T-cell (primary cell): Measurements from ENCODE around the gene CDR2. TPM values are rescaled to one million over a fixed set of nuclear protein-coding genes. Genes with fewer than 3 reads are reported as not detected.
A peak's percentile ranks its signal among the peaks of the same experiment; 100 is the strongest.
"Not testable (repeated sequence)": the region's sequence is repeated elsewhere in the genome, so short reads cannot be mapped to it uniquely, and the experiment has no call there.

Experiments used
- ATAC-seq, 4 experiments: fragments of 200-7000 bp in 3 of 4; fragments of 150-1000 bp in 1 of 4; cut with Tn5 transposase; replicated peaks in 1 of 4; 1 replicate in 3 of 4; 2 replicates in 1 of 4; pipeline ENCODE4 v1.10.0; 2021; ENCODE audit warnings: moderate library complexity in 3 of 4, mild to moderate bottlenecking in 2 of 4, moderate number of reproducible peaks in 1 of 4
- CTCF ChIA-PET, 2 donors: fragments of 300-600 bp; sonication (Branson Sonifier 250); formaldehyde crosslinking; loops; one replicate each; lab custom pipeline; 2022; ENCODE audit warnings: antibody characterized with exemption in 2 of 2; lab: Charles Lee
- POLR2A ChIA-PET, 2 donors: fragments of 300-600 bp; sonication (Branson Sonifier 250); formaldehyde crosslinking; loops; one replicate each; lab custom pipeline; 2022; ENCODE audit warnings: antibody characterized with exemption in 2 of 2; lab: Charles Lee
- DNase-seq, 35 experiments: peaks; one replicate each; pipeline versions ENCODE4 v3.0.0 to v3.0.0-alpha.2; 2013 to 2023
- H3K27ac ChIP-seq: one replicate; pipeline ENCODE4 v1.5.1; 2013; ENCODE audit warnings: low read length
- H3K27me3 ChIP-seq, 2 experiments: replicated peaks in 1 of 2; 1 replicate in 1 of 2; 2 replicates in 1 of 2; pipeline versions ENCODE4 v1.6.1 to v1.7.0; 2013; ENCODE audit warnings: low read length in 1 of 2, mixed read lengths in 1 of 2; ENCODE audit not compliant: control insufficient read depth in 2 of 2, insufficient read depth in 2 of 2; ENCODE audit errors: extremely low read depth in 1 of 2
- H3K36me3 ChIP-seq, 2 donors: 1 replicate in 1 of 2; 2 replicates in 1 of 2; pipeline versions ENCODE4 v1.6.1 to v1.7.0; 2013; ENCODE audit warnings: low read length in 1 of 2; ENCODE audit not compliant: control insufficient read depth in 2 of 2, insufficient read depth in 1 of 2; ENCODE audit errors: extremely low read depth in 1 of 2
- H3K4me1 ChIP-seq, 2 experiments: 1 replicate in 1 of 2; 2 replicates in 1 of 2; pipeline versions ENCODE4 v1.6.1 to v1.7.0; 2013; ENCODE audit warnings: low read length in 2 of 2, mixed read lengths in 1 of 2; ENCODE audit not compliant: insufficient read depth in 2 of 2, control insufficient read depth in 1 of 2; ENCODE audit errors: extremely low read depth in 1 of 2
- H3K4me3 ChIP-seq, 2 donors: 1 replicate in 1 of 2; 2 replicates in 1 of 2; pipeline versions ENCODE4 v1.5.1 to v1.7.0; 2013; ENCODE audit warnings: mild to moderate bottlenecking in 2 of 2, low read length in 1 of 2, moderate library complexity in 1 of 2; ENCODE audit not compliant: control insufficient read depth in 1 of 2; ENCODE audit errors: extremely low read depth in 1 of 2
- H3K9me3 ChIP-seq: 2 replicates; pipeline ENCODE4 v1.7.0; 2013
- H3K27ac Mint-ChIP-seq, 2 donors: one replicate each; pipeline ENCODE4 v1.8.0; 2020 to 2021; ENCODE audit warnings: mild to moderate bottlenecking in 2 of 2, mixed read lengths in 2 of 2
- H3K27me3 Mint-ChIP-seq, 2 donors: one replicate each; pipeline ENCODE4 v1.8.0; 2021 to 2022; ENCODE audit warnings: mixed read lengths in 2 of 2
- H3K36me3 Mint-ChIP-seq: one replicate; pipeline ENCODE4 v1.8.0; 2021; ENCODE audit warnings: mixed read lengths
- H3K4me1 Mint-ChIP-seq, 3 donors: one replicate each; pipeline ENCODE4 v1.8.0; 2020 to 2022; ENCODE audit warnings: mixed read lengths in 3 of 3, mild to moderate bottlenecking in 1 of 3
- H3K4me3 Mint-ChIP-seq, 3 donors: one replicate each; pipeline ENCODE4 v1.8.0; 2020 to 2022; ENCODE audit warnings: mild to moderate bottlenecking in 3 of 3, mixed read lengths in 3 of 3, moderate library complexity in 3 of 3
- H3K9me3 Mint-ChIP-seq, 3 donors: one replicate each; pipeline ENCODE4 v1.8.0; 2020 to 2022; ENCODE audit warnings: mixed read lengths in 3 of 3
- WGBS: methylation state at CpG from one replicate; pipeline ENCODE4 v1.1.5; 2013; ENCODE audit warnings: missing lambda C conversion rate; ENCODE audit not compliant: insufficient coverage; 5-methylcytosine and 5-hydroxymethylcytosine counted together
- total RNA-seq, 35 experiments: library from RNA in 6 of 35; stranded (reverse) in 6 of 35; fragments of 120-200 nt in 1 of 35; gene quantifications; one replicate each; pipeline versions ENCODE4 v1.2.1 to v1.2.4 and lab custom pipeline; 2013 to 2026

CDR2 gene
- total RNA-seq, 5 donors from 2014 or later (not counting 1 experiment from before 2014, with no cell fraction given) = 58.7 to 97.5 (median 72.6) TPM

DNA sequence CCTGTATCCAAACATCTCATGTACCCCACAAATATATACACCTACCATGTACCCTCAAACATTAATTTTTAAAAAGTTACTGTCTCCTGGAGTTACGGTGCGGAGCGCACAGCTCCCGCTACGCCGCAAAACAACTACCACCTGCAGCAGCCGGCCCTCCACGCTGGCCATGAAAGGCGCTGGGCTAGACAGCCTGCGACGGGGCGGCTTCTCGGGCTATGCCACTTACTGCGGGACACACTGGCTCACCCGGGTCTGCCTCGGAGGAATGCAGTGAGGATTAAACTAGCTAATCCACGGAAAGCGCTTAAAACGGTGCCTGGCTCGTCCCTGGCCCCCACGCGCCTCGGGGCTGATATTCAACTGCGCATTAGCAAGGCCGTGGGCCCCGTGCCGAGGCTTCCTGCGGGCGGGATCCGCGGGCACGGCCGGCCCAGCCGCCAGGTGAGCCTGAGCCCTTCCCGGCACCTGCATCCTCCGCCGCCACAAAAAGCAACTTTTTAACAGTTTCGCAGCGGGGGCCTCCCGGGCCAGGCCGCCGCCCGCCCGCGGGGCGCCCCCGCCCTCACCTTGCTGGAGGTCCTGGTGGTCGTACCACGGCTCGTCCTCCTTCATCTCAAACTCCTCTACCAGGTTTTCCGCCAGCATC lies 633 bp downstream of the CDR2 start:
- ChIA-PET POLR2A (interaction anchor here in 1 of 2 donors (0.9 kb wide), 1 partner anchor 16 kb away, joined by 6 read pairs; no protein-coding TSS in a partner anchor), CTCF (interaction anchor here in 1 of 2 donors (1.4 kb wide), 1 partner anchor 16 kb away, joined by 6 read pairs; no protein-coding TSS in a partner anchor)
- Histone ChIP-seq H3K9me3 (no peaks in the 10 kb centered on the region), H3K4me3 (peak overlapping the region; percentile 78 to 96), H3K27ac (peak overlapping the region; percentile 67), H3K4me1 (peaks cover 29 to 33% of the 10 kb centered on the region in 2 experiments), H3K36me3 (peaks cover 0 to 5% of the 10 kb centered on the region in 2 donors), H3K27me3 (no peaks in the 10 kb centered on the region)
- under 1% methylated on average over 46 of the region's 51 CpGs for WGBS
- peak overlapping the region; percentile 95 to 96 for H3K27ac Mint-ChIP-seq
- H3K27me3 Mint-ChIP-seq = no peaks in the 10 kb centered on the region
- peaks cover 11% of the 10 kb centered on the region for H3K36me3 Mint-ChIP-seq
- peak; percentile 7 to 38 (median 18) for ATAC-seq
- peak overlapping the region; percentile 96 to 98 (median 98) for H3K4me3 Mint-ChIP-seq
- DNase-seq = peak in 28 of 35 experiments; percentile 10 to 55 (median 30)
- H3K4me1 Mint-ChIP-seq = peaks cover 51 to 58% (median 53%) of the 10 kb centered on the region in 3 donors
- no peaks in the 10 kb centered on the region for H3K9me3 Mint-ChIP-seq

DNA sequence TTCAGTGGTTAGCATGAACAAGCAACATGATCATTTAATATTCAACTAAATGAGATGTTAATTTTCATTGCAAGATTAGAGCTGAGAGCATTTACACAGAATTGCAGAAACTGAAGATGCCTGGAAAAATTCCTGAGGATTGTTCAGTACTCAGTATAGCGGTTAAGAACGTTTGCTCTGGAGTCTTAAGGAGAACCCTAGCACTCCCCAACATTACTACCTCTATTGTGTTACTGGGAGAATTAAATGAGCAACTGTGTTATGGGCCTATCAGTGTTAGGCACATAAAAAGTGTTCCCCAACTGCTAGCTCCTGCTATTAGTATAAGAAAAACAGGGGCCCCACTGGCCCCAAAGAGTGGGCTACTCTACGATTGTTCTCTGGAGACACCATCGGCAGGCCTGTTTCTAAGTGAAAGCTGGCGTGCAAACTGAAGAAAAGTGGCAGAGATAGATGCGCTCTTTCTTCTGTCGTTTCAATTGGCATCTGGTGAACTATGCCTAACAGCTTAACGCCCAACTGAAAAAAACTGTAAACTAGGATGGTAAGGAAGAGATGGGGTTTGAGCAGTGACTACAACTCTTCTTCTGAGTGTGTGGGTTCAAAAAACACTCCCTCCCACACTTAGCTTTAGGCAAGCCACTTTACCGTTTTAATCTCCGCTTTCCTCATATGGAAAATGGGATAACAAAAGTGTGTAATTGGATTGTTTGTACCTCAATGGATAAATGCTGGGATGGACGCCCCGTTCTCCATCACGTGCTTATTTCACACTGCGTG lies 1.3 kb downstream of the CDR2 start:
- CTCF ChIA-PET = interaction anchor here in 1 of 2 donors (0.7 to 1.4 kb wide), 2 partner anchors 15 to 53 kb away, joined by 3 to 6 read pairs; no protein-coding TSS in a partner anchor

GRCh38 chr16:22370038-22370820 lies 4.2 kb downstream of the CDR2 start:
- H3K4me3 ChIP-seq = no peak overlapping the region
- Mint-ChIP-seq H3K4me1 (peaks cover 76 to 77% (median 76%) of the 10 kb centered on the region in 3 donors), H3K4me3 (peak overlapping the region; percentile 96 to 98 (median 98)), H3K36me3 (peaks cover 26% of the 10 kb centered on the region), H3K9me3 (no peaks in the 10 kb centered on the region), H3K27me3 (no peaks in the 10 kb centered on the region), H3K27ac (peak overlapping the region; percentile 66 to 96)
- no CpG with 5 or more reads among the region's 2 CpGs for WGBS
- peak overlapping the region; percentile 42 for H3K27ac ChIP-seq
- H3K4me1 ChIP-seq = peaks cover 35 to 44% of the 10 kb centered on the region in 2 experiments
- POLR2A ChIA-PET = interaction anchor here in 1 of 2 donors (0.5 to 1.5 kb wide), 2 partner anchors 12 to 134 kb away, joined by 4 to 9 read pairs; no protein-coding TSS in a partner anchor
- peaks cover 0 to 5% of the 10 kb centered on the region in 2 donors for H3K36me3 ChIP-seq
- no peaks in the 10 kb centered on the region for H3K9me3 ChIP-seq
- no peaks in the 10 kb centered on the region for H3K27me3 ChIP-seq
- ATAC-seq = no peak
- DNase-seq = no peak
- CTCF ChIA-PET = interaction anchor here in 1 of 2 donors (0.6 to 1.5 kb wide), 3 partner anchors 13 to 49 kb away, joined by 4 to 6 read pairs (median 4); no protein-coding TSS in a partner anchor

More for the DNA sequence above, 1.3 kb downstream of the CDR2 start:
- ATAC-seq = no peak
- Histone ChIP-seq H3K9me3 (no peaks in the 10 kb centered on the region), H3K27me3 (no peaks in the 10 kb centered on the region), H3K36me3 (peaks cover 0 to 5% of the 10 kb centered on the region in 2 donors), H3K27ac (peak overlapping the region; percentile 67), H3K4me3 (peak overlapping the region; percentile 78 to 96), H3K4me1 (peaks cover 33 to 35% of the 10 kb centered on the region in 2 experiments)
- Mint-ChIP-seq H3K36me3 (peaks cover 11% of the 10 kb centered on the region), H3K27ac (peak overlapping the region; percentile 95 to 96), H3K9me3 (no peaks in the 10 kb centered on the region), H3K27me3 (no peaks in the 10 kb centered on the region), H3K4me1 (peaks cover 58 to 64% (median 60%) of the 10 kb centered on the region in 3 donors), H3K4me3 (peak overlapping the region; percentile 96 to 98 (median 98))
- DNase-seq = peak in 2 of 35 experiments; percentile 14 to 39
- 17% methylated on average over 5 of the region's 14 CpGs for WGBS
- POLR2A ChIA-PET = interaction anchor here in 1 of 2 donors (0.5 to 0.9 kb wide), 3 partner anchors 12 to 20 kb away, joined by 3 to 10 read pairs (median 6); no protein-coding TSS in a partner anchor

DNA sequence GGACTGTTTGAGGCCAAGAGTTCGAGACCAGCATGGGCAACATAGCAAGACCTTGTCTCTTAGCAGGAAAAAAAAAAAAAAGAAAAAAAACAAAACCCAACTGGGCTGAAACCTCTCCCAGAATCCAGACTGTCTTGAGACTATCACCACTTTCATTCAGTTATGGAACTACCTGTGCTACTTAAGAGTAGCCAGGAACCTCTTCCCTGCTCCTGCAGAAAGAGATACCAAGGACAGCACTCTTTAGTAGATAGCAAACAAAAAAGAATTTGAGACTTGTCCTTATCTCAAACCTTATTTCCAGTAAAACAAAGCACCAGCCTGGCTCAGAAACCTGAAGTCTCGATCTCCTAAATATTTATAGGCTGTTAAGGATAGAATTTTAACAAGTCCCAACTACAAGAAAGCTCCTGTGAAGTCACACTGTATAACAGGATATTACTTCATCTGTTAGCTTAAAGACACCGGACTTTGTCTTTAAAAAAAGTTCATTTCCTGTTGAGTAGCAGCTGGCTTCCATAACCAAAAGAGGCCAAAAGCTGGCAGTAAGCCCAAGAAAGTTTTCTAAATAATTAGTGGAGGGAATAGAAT lies 5.1 kb downstream of the CDR2 start:
- Histone ChIP-seq H3K4me1 (peaks cover 36 to 39% of the 10 kb centered on the region in 2 experiments), H3K36me3 (peaks cover 0 to 11% of the 10 kb centered on the region in 2 donors)
- POLR2A ChIA-PET = interaction anchor here (0.5 to 1.5 kb wide), 3 partner anchors 12 to 133 kb away, joined by 3 to 9 read pairs (median 4); no protein-coding TSS in a partner anchor

DNA sequence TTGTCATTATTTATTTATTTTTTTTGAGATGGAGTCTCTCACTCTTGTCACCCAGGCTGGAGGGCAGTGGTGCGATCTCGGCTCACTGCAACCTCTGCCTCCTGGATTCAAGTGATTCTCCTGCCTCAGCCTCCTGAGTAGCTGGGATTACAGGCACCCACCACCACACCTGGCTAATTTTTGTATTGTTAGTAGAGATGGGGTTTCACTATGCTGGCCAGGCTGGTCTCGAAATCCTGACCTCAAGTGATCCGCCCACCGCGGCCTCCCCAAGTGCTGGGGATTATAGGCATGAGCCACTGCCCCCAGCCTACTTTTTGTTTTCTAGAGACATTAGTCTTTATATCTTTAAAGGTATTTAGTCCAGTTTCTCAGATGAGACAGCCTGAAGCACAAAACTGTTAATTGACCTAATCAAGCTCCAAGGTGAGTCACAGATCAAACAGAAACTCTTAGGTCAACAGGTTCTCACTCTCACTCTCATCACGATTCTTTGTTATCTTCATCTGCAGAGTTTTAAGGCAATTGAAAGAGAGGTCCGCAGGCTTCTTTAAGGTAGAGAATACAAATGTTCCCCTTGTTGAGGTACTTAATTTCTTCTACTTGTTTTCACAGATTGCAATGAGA lies 6.1 kb downstream of the CDR2 start:
- H3K9me3 Mint-ChIP-seq, H3K27me3 ChIP-seq, DNase-seq, H3K4me3 ChIP-seq, ATAC-seq, H3K9me3 ChIP-seq, H3K27me3 Mint-ChIP-seq: not testable (repeated sequence)
- CTCF ChIA-PET = interaction anchor here in 1 of 2 donors (0.6 kb wide), 1 partner anchor 40 kb away, joined by 4 read pairs; no protein-coding TSS in a partner anchor
- POLR2A ChIA-PET = interaction anchor here in 1 of 2 donors (0.6 to 0.7 kb wide), 2 partner anchors 26 to 64 kb away, joined by 3 to 4 read pairs; no protein-coding TSS in a partner anchor
- Mint-ChIP-seq H3K4me3 (peak overlapping the region in 2 of 3 donors; percentile 43 to 52), H3K27ac (peak overlapping the region; percentile 44 to 82), H3K36me3 (peaks cover 42% of the 10 kb centered on the region), H3K4me1 (peaks cover 85 to 90% (median 88%) of the 10 kb centered on the region in 3 donors)
- H3K36me3 ChIP-seq = peaks cover 3 to 21% of the 10 kb centered on the region in 2 donors
- no CpG with 5 or more reads among the region's 8 CpGs for WGBS
- H3K4me1 ChIP-seq = peaks cover 36 to 39% of the 10 kb centered on the region in 2 experiments
- H3K27ac ChIP-seq = peak overlapping the region; percentile 42

More for the DNA sequence above, 5.1 kb downstream of the CDR2 start:
- WGBS = 100% methylated on average over 1 of the region's 3 CpGs
- Mint-ChIP-seq H3K27me3 (no peaks in the 10 kb centered on the region), H3K9me3 (no peaks in the 10 kb centered on the region), H3K4me1 (peaks cover 80 to 83% (median 83%) of the 10 kb centered on the region in 3 donors), H3K4me3 (peak overlapping the region; percentile 34 to 52 (median 39)), H3K36me3 (peaks cover 33% of the 10 kb centered on the region), H3K27ac (peak overlapping the region; percentile 58 to 82)
- Histone ChIP-seq H3K9me3 (no peaks in the 10 kb centered on the region), H3K4me3 (no peak overlapping the region), H3K27ac (peak overlapping the region; percentile 42), H3K27me3 (no peaks in the 10 kb centered on the region)
- ATAC-seq (no peak), DNase-seq (peak in 1 of 35 experiments; percentile 50)
- CTCF ChIA-PET = interaction anchor here in 1 of 2 donors (0.6 to 1.5 kb wide), 3 partner anchors 12 to 48 kb away, joined by 4 to 6 read pairs (median 4); no protein-coding TSS in a partner anchor
